AML-193 (cell line): ENCODE measurements around the gene CCDC107.

Experiments used
- DNase-seq, 2 experiments: peaks; one replicate each; lab custom pipeline; 2025; lab: John Stamatoyannopoulos, UW

The CCDC107 gene

GRCh38 chr9:35702696-35703095, 44.6 kb downstream of the CCDC107 start:
- DNase-seq = no peak

GRCh38 chr9:35703906-35704672, 46.0 kb downstream of the CCDC107 start:
- DNase-seq = no peak

GRCh38 chr9:35705372-35705771, 47.3 kb downstream of the CCDC107 start:
- DNase-seq = peak in 1 of 2 experiments; percentile 20

GRCh38 chr9:35705836-35706430, 47.8 kb downstream of the CCDC107 start:
- DNase-seq = no peak

- no peak for DNase-seq
Measured at GRCh38 chr9:35706951-35707350, 48.9 kb downstream of the CCDC107 start.

GRCh38 chr9:35708146-35708545, 50.1 kb downstream of the CCDC107 start:
- no peak for DNase-seq

- DNase-seq = no peak
Measured at GRCh38 chr9:35710818-35711500, 52.9 kb downstream of the CCDC107 start.
